Activated CD4-positive, CD25-positive, alpha-beta regulatory T cell treated with anti-CD3 and anti-CD28 coated beads, Interleukin-2, amount 50 U/mL, for 24 hours (primary cell): ENCODE data around the gene TPSB2.

ENCODE experiments used
- ATAC-seq, 2 donors: fragments of 150-1000 bp; cut with Tn5 transposase; one replicate each; pipeline ENCODE4 v1.10.0; 2021; ENCODE audit warnings: mild to moderate bottlenecking in 1 of 2, moderate library complexity in 1 of 2

TPSB2 gene

DNA sequence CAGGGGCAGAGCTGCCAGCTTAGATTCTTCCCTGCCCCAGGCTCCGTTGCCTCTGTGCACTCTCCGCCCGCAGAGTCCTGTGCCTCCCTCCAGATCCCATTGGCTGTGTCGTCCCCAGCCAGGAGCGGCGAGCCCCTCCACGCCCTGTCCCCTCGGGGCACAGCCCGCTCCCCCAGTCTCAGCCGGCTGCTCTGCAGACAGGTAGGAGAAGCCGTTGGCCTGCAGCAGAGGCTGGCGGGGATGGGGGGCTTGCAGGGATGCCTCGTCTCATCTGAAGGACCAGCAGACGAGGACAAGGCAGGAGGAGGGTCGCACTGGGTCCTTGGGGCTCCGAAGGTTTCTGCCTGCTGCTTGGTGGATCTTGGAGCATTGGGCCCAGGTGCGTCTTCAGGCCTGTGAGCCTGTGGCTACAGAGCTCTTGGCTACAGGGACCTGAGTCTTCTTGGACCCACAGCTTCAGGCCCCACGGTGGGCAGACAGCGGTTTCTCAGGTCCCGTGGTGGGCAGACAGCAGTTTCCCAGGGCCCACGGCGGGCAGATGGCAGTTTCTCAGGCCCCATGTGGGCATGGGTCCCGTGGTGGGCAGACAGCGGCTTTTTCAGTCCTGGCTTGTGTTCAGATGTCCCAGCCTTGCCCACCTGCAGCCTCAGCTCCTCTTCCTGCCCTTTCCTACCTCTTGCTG, 10.9 kb downstream of the TPSB2 start:
- ATAC-seq, result no peak

DNA sequence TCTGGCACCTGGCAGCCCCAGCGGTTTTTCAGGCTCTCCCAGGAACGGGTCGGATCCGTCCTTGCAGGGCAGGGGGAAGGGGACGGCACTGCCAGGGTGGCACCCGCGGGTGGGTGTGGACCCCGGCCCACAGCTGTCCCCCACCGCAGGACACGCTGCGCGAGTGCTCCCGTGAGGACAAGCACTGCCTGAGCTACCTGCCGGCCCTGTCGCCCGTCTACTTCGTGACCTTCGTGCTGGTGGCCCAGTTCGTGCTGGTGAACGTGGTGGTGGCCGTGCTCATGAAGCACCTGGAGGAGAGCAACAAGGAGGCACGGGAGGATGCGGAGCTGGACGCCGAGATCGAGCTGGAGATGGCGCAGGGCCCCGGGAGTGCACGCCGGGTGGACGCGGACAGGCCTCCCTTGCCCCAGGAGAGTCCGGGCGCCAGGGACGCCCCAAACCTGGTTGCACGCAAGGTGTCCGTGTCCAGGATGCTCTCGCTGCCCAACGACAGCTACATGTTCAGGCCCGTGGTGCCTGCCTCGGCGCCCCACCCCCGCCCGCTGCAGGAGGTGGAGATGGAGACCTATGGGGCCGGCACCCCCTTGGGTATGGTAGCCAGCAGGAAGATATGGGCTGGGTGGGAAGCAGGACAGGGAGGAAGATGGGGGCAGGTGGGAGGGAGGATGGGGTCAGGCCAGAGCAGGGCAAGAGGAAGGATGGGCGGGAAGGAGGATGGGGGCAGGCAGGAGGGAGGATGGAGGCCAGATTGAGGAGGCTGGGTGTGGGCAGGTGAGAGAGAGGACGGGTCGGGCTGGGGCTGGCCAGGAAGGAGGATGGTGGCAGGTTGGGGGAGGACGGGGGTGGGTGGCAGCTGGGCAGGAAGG, 11.7 kb downstream of the TPSB2 start:
- no peak for ATAC-seq

DNA sequence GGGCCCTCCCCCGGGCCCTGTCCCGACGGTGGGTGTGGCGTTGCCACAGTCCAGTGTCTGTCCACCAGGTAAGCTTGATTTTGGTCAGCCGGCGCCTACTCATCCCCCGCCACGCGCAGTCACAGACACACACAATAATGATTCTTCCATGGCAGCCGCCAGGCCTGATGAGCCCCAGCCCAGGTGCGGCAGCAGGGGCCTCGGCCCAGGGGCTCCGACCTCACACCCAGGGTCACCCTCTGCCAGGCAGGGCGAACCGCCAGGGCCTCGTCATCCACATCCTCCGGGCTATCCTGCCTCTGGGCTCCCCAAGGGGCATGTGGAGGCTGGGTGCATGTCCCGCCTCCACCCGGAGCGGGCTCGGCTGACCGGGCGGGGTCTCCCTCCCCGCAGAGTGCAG, 12.5 kb downstream of the TPSB2 start:
- ATAC-seq, result no peak

DNA sequence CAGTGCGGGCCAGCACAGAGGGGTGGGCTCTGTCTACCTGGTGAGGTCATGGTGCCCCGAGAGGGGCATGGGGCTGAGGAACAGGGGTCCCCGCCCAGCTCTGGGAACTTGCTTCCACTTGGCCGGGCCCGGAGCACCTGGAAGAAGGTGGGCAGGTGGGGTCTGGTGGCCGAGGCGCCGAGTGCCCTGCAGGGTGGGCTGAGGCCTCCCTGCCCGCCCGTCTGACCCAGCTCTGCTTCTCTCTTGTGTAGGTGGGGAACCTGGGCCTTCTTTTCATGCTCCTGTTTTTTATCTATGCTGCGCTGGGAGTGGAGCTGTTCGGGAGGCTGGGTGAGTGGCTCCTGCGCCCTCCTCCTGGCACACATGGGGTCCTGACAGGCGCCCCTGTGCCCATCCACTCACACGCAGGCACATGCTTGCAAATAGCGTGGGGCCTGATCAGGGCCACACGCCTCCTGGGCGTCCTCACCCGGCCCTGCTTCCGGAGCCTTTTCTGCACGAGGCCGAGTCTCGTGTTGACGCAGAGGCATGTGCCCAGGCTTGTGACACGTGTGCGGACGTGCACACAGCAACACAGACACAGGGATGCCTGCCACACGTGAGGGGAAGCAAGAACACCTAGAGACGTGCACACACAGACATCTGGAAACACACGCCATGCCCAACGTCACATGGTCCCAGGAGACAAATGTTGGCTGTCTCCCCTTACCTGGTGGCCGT, 13.1 kb downstream of the TPSB2 start:
- ATAC-seq, result no peak

DNA sequence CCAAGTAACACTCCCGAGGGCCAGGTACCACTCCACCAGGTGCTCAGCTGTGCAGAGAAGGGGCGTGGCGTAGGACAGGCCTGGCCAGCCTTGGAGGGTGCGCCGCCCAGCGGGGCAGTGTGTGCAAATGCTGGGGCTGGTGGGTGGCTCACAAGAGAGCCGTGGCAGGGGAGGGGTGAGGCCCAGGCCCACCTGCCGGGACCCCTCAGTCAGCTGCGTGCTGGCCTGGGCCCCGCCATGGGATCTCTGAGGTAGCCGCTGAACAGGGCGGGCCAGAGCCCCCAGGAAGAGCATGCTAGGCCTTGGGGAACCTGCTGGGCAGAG, 13.7 kb downstream of the TPSB2 start:
- no peak for ATAC-seq

DNA sequence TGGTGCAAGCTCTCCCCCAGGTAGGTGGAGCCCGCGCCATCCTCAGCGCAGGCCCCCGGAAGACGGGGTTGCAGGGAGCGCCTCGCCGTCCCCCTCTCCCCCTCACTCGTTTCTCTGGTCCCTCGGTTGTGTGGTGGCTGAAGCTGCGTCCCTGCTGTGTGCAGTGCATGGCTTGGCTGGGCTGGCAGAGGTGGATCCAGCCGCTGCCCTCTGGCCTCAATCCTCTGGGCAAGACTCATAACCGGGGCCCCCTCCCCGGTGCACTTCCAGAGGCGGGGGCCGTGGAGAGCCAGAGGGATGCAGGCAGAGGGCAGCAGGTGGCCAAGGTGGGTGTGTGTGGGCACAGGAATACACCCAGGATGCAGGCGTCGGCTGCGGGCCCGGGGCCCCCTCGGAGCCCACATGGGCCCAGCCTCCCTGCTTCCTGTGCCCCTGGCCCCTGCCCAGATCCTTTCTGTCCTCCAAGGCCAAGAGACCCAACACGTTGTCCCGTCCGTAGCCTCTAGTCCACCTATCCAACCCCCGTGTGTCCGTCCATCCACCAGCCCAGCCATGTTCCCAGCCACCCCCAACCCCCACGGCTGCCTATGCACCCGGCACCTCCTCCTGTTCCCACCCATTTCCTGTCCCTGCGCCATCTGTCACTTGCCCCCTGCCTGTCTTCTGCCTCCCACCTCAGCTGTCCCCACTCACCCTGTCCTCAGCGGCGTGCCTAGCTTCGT, 14.2 kb downstream of the TPSB2 start:
- ATAC-seq, result no peak

DNA sequence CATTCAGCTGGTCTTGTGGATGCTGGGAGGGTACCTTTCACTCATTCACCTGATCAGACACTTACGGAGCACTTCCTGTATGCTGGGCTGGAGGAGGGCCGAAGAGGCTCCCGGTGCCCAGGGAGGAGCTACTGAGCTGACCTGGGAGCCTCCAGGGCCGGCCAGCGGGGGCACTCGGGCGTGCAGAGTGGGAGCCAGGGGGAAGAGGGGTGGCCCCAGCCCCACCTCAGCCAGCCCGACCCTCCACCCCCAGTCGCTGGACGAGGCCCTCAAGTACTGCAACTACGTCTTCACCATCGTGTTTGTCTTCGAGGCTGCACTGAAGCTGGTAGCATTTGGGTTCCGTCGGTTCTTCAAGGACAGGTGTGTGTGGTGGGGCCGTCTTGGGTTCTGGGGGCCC, 15.3 kb downstream of the TPSB2 start:
- no peak for ATAC-seq

DNA sequence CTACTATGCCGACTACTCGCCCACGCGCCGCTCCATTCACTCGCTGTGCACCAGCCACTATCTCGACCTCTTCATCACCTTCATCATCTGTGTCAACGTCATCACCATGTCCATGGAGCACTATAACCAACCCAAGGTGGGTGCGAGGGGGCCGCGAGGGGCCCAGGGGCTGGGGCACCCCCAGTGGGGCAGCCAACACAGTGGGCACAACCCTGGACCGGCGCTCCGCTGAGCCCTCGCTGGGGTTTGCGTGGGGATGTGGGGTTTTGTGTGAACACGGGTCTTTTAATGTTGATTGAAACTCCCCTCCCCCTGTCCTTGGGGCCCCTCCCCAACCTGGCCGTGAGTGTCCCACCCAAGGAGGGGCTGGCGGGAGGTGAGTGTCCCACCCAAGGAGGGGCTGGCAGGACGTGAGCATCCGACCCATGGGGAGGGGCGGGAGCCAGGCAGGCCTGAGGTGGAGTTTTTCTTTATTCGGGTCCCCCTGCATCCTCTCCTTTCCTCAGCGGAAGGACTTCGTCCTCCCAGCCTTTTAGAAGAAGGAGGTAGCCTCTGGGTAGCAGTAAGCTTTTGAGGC, 16.1 kb downstream of the TPSB2 start:
- no peak for ATAC-seq

DNA sequence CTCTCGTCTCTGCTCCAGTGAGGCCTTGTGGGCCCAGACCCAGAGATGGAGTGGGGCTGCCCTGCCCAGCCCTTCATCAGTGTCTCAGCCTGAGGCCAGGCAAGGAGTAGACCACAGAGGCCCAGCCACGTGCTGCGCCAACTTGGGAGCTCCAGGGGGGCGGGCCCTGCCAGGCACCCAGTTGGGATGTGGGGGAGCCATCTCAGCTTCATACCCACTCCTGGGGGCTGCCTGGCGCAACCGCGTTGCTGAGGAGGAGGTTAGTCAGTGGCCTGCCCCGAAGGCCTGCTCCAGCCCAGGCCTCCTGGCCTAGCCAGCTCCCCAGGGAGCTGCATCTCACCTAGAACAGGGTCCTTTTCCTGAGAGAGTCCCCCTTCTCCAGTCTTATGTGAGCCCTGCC, 16.8 kb downstream of the TPSB2 start:
- no peak for ATAC-seq

DNA sequence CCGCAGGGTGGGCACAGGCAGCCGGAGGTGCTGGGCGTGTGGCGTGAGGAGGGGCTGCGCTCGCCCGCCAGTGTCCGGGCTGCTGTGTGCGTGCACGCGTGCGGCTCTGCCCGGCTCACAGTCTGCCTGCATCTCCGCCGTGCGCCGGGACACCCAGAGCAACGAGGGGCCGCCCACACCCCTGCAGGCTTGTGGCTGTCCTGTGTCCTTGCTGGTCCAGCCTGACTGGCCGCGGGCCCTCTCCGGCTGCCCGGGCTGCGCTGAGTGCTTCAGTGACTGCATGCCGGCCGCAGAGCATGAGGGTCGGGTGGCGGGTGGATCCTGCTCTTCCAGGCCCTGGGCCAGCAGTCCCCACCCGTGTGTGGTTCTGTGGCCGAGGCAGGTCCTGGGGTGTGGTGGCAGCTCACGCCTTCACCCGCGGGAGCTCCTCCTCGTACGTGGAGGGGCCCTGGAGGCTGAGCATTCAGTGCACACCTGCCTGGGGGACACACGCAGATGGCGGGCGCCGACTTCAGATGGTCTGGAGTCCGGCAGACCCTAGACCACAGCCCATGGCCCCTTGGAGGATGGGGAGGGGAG, 17.3 kb downstream of the TPSB2 start:
- no peak for ATAC-seq

DNA sequence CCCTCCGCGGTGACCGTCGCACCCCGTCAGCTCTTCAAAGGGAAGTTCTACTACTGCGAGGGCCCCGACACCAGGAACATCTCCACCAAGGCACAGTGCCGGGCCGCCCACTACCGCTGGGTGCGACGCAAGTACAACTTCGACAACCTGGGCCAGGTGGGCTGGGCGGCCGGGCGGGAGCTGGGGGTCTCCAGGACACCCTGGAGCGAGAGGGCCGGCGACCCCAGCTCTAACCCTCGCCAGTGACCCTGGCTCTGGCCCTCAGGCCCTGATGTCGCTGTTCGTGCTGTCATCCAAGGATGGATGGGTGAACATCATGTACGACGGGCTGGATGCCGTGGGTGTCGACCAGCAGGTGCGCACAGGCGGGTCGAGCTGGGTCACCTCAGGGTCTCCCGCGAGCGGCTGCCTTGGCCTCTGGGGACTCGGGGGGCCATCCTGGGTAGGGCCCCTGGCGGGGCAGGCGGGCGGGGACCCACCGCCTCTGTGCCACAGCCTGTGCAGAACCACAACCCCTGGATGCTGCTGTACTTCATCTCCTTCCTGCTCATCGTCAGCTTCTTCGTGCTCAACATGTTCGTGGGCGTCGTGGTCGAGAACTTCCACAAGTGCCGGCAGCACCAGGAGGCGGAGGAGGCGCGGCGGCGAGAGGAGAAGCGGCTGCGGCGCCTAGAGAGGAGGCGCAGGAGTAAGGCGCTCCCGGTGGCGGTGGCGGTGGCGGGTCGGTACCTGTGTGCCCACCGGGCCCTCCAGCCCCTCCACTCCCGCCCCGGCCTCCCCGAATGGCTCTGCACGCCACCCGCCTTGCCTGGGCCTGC, 18.3 kb downstream of the TPSB2 start:
- ATAC-seq, result no peak

DNA sequence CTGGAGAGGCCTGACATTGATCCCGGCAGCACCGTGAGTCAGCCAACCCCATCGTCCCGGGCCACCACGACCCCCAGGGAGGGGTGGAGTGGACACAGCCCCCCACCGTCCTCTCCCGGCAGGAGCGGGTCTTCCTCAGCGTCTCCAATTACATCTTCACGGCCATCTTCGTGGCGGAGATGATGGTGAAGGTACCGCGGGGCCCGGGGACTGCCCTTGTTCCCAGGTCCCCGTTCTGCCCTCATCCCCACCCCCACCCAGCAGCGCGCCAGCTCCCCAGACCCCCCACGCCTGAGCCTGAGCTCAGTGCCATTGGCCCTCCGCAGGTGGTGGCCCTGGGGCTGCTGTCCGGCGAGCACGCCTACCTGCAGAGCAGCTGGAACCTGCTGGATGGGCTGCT, 19.5 kb downstream of the TPSB2 start:
- no peak for ATAC-seq

DNA sequence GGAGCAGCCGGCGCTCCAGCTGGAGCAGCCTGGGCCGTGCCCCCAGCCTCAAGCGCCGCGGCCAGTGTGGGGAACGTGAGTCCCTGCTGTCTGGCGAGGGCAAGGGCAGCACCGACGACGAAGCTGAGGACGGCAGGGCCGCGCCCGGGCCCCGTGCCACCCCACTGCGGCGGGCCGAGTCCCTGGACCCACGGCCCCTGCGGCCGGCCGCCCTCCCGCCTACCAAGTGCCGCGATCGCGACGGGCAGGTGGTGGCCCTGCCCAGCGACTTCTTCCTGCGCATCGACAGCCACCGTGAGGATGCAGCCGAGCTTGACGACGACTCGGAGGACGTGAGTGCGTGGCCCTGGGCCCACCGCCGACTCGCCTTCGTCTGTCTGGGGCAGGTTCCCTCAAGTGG, 20.9 kb downstream of the TPSB2 start:
- ATAC-seq, result no peak

DNA sequence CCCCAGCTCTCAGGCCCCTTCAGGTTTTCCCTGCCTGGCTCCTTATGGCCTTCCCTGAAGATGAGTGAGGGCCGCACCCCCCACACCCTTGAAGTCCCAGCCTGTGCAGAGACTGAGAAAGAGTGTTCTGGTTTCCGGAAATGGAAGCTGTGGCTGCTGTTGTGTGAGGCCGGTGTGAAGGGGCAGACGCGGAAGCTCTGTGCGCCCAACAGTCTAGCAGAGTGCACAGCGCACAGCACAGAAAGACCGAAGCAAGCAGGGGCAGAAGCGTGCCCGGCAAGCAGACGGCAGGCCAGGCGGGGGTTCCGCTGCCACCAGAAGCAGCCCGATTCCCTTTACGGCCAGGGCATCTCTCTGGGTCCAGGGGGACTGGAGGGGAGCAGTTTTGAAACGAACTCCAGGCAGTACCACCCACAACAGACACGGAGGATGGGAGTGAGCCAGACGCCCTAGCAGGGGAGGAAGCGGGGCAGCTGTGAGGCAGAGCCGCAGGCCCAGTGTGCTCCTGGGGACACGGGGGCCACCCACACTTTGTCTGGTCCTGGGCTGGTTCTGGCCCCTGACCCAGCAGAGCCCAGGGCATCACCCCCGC, 21.6 kb downstream of the TPSB2 start:
- ATAC-seq, result peak; percentile 48 to 49

DNA sequence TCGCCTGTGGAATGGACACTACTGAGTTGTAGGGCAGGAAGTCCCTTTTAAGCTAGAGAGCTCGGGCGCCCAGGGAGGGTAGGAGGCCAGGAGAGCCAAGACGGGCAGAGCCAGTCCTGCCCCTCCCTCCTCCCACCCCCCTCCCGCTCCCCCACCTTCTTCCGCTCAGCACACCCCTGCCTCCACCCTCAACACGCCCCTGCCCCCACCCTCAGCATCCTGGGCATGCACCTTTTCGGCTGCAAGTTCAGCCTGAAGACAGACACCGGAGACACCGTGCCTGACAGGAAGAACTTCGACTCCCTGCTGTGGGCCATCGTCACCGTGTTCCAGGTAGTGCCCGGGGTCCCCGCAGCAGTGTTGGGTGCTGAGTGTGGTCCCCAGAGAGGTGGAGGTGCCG, 23.2 kb downstream of the TPSB2 start:
- no peak for ATAC-seq

DNA sequence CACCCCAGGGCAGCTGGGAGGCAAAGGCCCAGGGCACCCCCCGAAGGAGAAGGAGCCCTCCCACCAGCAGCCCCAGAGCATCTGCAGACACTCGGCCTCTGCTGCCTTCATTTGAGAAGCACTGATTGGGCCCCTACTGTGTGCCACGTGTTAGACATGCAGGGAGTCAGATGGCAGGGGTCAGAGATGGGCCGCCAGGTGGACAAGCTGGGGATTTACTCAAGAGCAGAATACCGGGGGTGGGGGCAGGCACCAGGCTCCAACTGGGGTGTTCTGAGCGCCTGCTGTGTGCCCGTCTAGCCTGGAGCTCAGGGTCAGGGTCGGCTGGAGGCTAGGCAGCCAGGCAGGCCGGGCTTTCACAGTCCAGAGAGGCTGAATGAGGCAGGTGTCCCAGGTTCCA, 23.7 kb downstream of the TPSB2 start:
- ATAC-seq, result no peak

DNA sequence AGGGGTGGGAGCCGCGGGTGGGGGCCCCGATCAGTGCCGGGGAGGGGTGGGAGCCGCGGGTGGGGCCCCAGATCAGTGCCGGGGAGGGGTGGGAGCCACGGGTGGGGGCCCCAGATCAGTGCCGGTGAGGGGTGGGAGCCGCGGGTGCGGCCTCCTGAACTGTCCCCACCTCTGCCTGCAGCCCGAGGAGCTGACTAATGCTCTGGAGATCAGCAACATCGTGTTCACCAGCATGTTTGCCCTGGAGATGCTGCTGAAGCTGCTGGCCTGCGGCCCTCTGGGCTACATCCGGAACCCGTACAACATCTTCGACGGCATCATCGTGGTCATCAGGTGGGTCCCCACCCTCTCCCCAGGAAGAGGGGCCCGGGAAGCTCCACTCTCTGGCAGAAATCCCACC, 25.1 kb downstream of the TPSB2 start:
- ATAC-seq, result no peak

DNA sequence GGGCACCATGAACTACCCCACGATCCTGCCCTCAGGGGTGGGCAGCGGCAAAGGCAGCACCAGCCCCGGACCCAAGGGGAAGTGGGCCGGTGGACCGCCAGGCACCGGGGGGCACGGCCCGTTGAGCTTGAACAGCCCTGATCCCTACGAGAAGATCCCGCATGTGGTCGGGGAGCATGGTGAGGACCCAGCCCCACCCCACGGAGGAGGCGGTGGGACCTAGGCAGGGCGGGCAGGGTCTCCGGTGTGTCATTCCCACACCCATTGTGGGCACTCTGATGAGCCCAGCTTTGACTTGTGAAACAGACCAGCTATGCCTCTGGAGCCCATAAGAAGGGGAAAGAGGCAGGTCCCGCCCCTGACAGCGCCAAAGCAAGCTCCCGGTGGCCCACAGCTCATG, 27.7 kb downstream of the TPSB2 start:
- ATAC-seq, result no peak

DNA sequence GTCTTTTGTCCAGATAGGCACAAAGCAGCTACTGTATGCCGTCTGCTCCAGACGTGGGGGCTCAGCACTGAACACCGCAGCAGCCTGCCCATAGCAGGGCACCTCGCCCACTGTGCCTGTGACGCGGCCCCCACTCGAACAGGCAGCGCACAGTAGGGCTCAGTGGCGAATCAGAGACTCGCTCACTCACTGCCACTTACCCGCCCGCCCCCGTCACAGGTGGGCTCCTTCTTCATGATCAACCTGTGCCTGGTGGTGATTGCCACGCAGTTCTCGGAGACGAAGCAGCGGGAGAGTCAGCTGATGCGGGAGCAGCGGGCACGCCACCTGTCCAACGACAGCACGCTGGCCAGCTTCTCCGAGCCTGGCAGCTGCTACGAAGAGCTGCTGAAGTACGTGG, 28.5 kb downstream of the TPSB2 start:
- ATAC-seq, result no peak

DNA sequence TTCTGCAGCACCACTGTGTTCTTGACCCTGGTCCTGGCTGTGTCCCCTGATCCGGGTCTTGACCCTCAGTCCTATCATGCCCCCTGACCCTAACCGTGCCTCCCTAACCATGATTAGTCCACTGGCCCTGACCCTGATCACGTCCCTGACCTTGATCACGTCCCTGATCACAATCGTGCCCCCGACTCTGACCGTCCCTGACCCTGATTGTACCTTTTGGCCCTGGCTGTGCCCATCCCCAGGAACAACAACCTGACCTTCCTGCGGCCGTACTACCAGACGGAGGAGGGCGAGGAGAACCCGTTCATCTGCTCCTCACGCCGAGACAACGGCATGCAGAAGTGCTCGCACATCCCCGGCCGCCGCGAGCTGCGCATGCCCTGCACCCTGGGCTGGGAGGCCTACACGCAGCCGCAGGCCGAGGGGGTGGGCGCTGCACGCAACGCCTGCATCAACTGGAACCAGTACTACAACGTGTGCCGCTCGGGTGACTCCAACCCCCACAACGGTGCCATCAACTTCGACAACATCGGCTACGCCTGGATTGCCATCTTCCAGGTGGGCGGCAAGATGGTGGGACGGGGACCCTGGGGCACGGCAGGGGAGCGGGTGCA, 29.9 kb downstream of the TPSB2 start:
- no peak for ATAC-seq
